WTC11 (cell line): Measurements from ENCODE around the gene HIPK3.

Experiments used
- ATF3 ChIP-seq: sonication (generic); formaldehyde crosslinking; conservative IDR thresholded peaks from 2 replicates; pipeline ENCODE4 v1.8.1; 2022; ENCODE audit warnings: mild to moderate bottlenecking, missing genetic modification reagents
- ATF6 ChIP-seq: sonication (generic); formaldehyde crosslinking; IDR thresholded peaks from 2 replicates; pipeline ENCODE4 v1.8.1; 2023; ENCODE audit warnings: mild to moderate bottlenecking, missing genetic modification reagents
- MLX ChIP-seq: sonication (generic); formaldehyde crosslinking; IDR thresholded peaks from 2 replicates; pipeline ENCODE4 v1.8.1; 2023; ENCODE audit warnings: mild to moderate bottlenecking, missing genetic modification reagents, moderate library complexity
- NFE2L1 ChIP-seq: sonication (generic); formaldehyde crosslinking; IDR thresholded peaks from 2 replicates; pipeline ENCODE4 v1.8.1; 2023; ENCODE audit warnings: missing genetic modification reagents
- NR1H2 ChIP-seq: sonication (generic); formaldehyde crosslinking; IDR thresholded peaks from 2 replicates; pipeline ENCODE4 v1.9.0; 2021; ENCODE audit warnings: mild to moderate bottlenecking, moderate library complexity, missing genetic modification reagents
- OVOL2 ChIP-seq: fragments of 250-450 bp; sonication (Bioruptor Pico); IDR thresholded peaks from 2 replicates; pipeline ENCODE4 v1.9.0; 2021; ENCODE audit warnings: mild to moderate bottlenecking, borderline replicate concordance
- SP1 ChIP-seq: sonication (generic); formaldehyde crosslinking; conservative IDR thresholded peaks from 2 replicates; pipeline ENCODE4 v1.8.1; 2022; ENCODE audit warnings: missing genetic modification reagents
- ZNF232 ChIP-seq: sonication (generic); formaldehyde crosslinking; IDR thresholded peaks from 2 replicates; pipeline ENCODE4 v1.8.0; 2022; ENCODE audit warnings: mild to moderate bottlenecking, missing genetic modification reagents
- ZNF512 ChIP-seq: sonication (generic); formaldehyde crosslinking; IDR thresholded peaks from 2 replicates; pipeline ENCODE4 v1.8.1; 2022; ENCODE audit warnings: missing genetic modification reagents, borderline replicate concordance
- TF ChIP-seq, protein P1 (sequence below): fragments of 200-600 bp; IDR thresholded peaks from 2 replicates; pipeline ENCODE4 v1.8.0; 2022; ENCODE audit warnings: antibody characterized with exemption
- TF ChIP-seq, protein P2 (sequence below): sonication (generic); formaldehyde crosslinking; IDR thresholded peaks from 2 replicates; pipeline ENCODE4 v1.8.1; 2023; ENCODE audit warnings: mild to moderate bottlenecking, missing genetic modification reagents, moderate library complexity
- TF ChIP-seq, protein P3 (sequence below): sonication (generic); formaldehyde crosslinking; IDR thresholded peaks from 2 replicates; pipeline ENCODE4 v1.8.0; 2023; ENCODE audit warnings: missing genetic modification reagents

DNA sequence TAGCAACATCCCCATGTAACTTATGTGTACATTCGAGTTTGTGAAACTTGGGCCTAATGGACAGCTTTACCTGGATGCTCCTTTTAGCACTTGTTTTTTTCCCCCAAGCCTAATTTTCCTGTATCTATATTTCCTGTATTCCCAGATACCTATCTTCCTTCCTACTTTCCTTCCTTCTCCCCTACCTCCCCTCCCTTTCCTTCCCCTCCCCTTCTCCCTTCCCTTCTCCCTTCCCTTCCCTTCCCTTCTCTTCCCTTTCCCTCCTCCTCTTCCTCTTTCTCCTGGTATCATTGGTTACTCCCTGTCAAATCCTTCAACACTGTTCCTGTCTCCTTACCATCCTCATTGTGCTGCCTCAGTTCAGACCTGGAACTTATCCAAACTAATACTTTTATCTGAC, 111.8 kb downstream of the HIPK3 start:
- TF ChIP-seq, protein P1, sequence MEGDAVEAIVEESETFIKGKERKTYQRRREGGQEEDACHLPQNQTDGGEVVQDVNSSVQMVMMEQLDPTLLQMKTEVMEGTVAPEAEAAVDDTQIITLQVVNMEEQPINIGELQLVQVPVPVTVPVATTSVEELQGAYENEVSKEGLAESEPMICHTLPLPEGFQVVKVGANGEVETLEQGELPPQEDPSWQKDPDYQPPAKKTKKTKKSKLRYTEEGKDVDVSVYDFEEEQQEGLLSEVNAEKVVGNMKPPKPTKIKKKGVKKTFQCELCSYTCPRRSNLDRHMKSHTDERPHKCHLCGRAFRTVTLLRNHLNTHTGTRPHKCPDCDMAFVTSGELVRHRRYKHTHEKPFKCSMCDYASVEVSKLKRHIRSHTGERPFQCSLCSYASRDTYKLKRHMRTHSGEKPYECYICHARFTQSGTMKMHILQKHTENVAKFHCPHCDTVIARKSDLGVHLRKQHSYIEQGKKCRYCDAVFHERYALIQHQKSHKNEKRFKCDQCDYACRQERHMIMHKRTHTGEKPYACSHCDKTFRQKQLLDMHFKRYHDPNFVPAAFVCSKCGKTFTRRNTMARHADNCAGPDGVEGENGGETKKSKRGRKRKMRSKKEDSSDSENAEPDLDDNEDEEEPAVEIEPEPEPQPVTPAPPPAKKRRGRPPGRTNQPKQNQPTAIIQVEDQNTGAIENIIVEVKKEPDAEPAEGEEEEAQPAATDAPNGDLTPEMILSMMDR, result no peak
- no peak for TF ChIP-seq ZNF232
- TF ChIP-seq NR1H2 (CRISPR knock-in tag), result no peak
- no peak for TF ChIP-seq ZNF512 (CRISPR knock-in tag)
- TF ChIP-seq, protein P2, sequence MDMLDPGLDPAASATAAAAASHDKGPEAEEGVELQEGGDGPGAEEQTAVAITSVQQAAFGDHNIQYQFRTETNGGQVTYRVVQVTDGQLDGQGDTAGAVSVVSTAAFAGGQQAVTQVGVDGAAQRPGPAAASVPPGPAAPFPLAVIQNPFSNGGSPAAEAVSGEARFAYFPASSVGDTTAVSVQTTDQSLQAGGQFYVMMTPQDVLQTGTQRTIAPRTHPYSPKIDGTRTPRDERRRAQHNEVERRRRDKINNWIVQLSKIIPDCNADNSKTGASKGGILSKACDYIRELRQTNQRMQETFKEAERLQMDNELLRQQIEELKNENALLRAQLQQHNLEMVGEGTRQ, result no peak
- TF ChIP-seq NFE2L1 (CRISPR knock-in tag), result no peak
- no peak for TF ChIP-seq ATF3
- no peak for TF ChIP-seq ATF6 (CRISPR knock-in tag)
- TF ChIP-seq, protein P3, sequence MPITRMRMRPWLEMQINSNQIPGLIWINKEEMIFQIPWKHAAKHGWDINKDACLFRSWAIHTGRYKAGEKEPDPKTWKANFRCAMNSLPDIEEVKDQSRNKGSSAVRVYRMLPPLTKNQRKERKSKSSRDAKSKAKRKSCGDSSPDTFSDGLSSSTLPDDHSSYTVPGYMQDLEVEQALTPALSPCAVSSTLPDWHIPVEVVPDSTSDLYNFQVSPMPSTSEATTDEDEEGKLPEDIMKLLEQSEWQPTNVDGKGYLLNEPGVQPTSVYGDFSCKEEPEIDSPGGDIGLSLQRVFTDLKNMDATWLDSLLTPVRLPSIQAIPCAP (CRISPR knock-in tag), result no peak
- no peak for TF ChIP-seq SP1 (CRISPR knock-in tag)
- TF ChIP-seq MLX (CRISPR knock-in tag), result no peak
- TF ChIP-seq OVOL2 (CRISPR knock-in tag), result no peak
